GM21737 (cell line): Measurements from ENCODE around the gene RFFL.
"Not testable (repeated sequence)": the region's sequence is repeated elsewhere in the genome, so short reads cannot be mapped to it uniquely, and the experiment has no call there.

ENCODE experiments used
- ATAC-seq: cut with Tn5 transposase; IDR thresholded peaks from one replicate; pipeline ENCODE4 v1.9.1; 2021; ENCODE audit warnings: mild to moderate bottlenecking, moderate library complexity; ENCODE audit not compliant: unreplicated experiment

The RFFL gene

GRCh38 chr17:35051183-35051578 lies 12.3 kb downstream of the RFFL start:
- ATAC-seq: peak; percentile 59

GRCh38 chr17:35050170-35050569 lies 13.3 kb downstream of the RFFL start:
- no peak for ATAC-seq

GRCh38 chr17:35048685-35049379 lies 14.7 kb downstream of the RFFL start:
- ATAC-seq: no peak

- no peak for ATAC-seq
These were observed 16.7 kb downstream of the RFFL start for GRCh38 chr17:35046740-35047283.

- no peak for ATAC-seq
These were observed 17.3 kb downstream of the RFFL start for GRCh38 chr17:35046245-35046644.

- ATAC-seq: not testable (repeated sequence)
These were observed 18.0 kb downstream of the RFFL start for GRCh38 chr17:35045458-35045979.

- ATAC-seq: no peak
These were observed 19.3 kb downstream of the RFFL start for GRCh38 chr17:35044181-35044580.

GRCh38 chr17:35041390-35041789 lies 22.1 kb downstream of the RFFL start:
- peak; percentile 59 for ATAC-seq

GRCh38 chr17:35038453-35038852 lies 25.1 kb downstream of the RFFL start:
- no peak for ATAC-seq

- no peak for ATAC-seq
These were observed 32.7 kb downstream of the RFFL start for GRCh38 chr17:35030780-35031179.

GRCh38 chr17:35028531-35029262 lies 34.8 kb downstream of the RFFL start:
- ATAC-seq: no peak

- ATAC-seq: not testable (repeated sequence)
These were observed 35.4 kb downstream of the RFFL start for GRCh38 chr17:35028097-35028496.

GRCh38 chr17:35025541-35025940 lies 38.0 kb downstream of the RFFL start:
- ATAC-seq: no peak

GRCh38 chr17:35023538-35023937 lies 40.0 kb downstream of the RFFL start:
- no peak for ATAC-seq

- ATAC-seq: peak; percentile 65
These were observed 40.9 kb downstream of the RFFL start for GRCh38 chr17:35022536-35023063.

GRCh38 chr17:35021520-35022380 lies 41.8 kb downstream of the RFFL start:
- no peak for ATAC-seq

GRCh38 chr17:35019386-35020179 lies 43.9 kb downstream of the RFFL start:
- no peak for ATAC-seq

- ATAC-seq: no peak
These were observed 44.7 kb downstream of the RFFL start for GRCh38 chr17:35018814-35019213.

GRCh38 chr17:35017021-35017420 lies 46.5 kb downstream of the RFFL start:
- ATAC-seq: no peak

- ATAC-seq: no peak
These were observed 47.1 kb downstream of the RFFL start for GRCh38 chr17:35016369-35016768.
